Adipose tissue (tissue), 3 donors: ENCODE data around the gene HMGN1. TPM values are rescaled to one million over a fixed set of nuclear protein-coding genes. Genes with fewer than 3 reads are reported as not detected.
A peak's percentile ranks its signal among the peaks of the same experiment; 100 is the strongest.
"Not testable (repeated sequence)": the region's sequence is repeated elsewhere in the genome, so short reads cannot be mapped to it uniquely, and the experiment has no call there.

Experiments used
- H3K27ac ChIP-seq: one replicate; pipeline ENCODE4 v1.5.1; 2013; ENCODE audit warnings: low read depth, low read length
- WGBS, 3 donors: extraction: QIAGEN DNeasy Blood & Tissue Kit; methylation state at CpG; one replicate each; pipeline ENCODE4 v1.1.7; 2013; 5-methylcytosine and 5-hydroxymethylcytosine counted together
- polyA plus RNA-seq, 3 donors: library from polyadenylated mRNA; stranded (reverse); fragments of 200-250 nt; gene quantifications; one replicate each; pipeline ENCODE4 v1.2.3, GENCODE V29; 2013
- donor health status: healthy with polysubstance abuse.
- donor health status: Bipolar disorder and iron deficiency.
- donor health status: healthy.

The HMGN1 gene, protein sequence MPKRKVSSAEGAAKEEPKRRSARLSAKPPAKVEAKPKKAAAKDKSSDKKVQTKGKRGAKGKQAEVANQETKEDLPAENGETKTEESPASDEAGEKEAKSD
- 10 to 100 TPM; 72.2 to 78.3 (median 77.0) TPM for polyA plus RNA-seq

DNA sequence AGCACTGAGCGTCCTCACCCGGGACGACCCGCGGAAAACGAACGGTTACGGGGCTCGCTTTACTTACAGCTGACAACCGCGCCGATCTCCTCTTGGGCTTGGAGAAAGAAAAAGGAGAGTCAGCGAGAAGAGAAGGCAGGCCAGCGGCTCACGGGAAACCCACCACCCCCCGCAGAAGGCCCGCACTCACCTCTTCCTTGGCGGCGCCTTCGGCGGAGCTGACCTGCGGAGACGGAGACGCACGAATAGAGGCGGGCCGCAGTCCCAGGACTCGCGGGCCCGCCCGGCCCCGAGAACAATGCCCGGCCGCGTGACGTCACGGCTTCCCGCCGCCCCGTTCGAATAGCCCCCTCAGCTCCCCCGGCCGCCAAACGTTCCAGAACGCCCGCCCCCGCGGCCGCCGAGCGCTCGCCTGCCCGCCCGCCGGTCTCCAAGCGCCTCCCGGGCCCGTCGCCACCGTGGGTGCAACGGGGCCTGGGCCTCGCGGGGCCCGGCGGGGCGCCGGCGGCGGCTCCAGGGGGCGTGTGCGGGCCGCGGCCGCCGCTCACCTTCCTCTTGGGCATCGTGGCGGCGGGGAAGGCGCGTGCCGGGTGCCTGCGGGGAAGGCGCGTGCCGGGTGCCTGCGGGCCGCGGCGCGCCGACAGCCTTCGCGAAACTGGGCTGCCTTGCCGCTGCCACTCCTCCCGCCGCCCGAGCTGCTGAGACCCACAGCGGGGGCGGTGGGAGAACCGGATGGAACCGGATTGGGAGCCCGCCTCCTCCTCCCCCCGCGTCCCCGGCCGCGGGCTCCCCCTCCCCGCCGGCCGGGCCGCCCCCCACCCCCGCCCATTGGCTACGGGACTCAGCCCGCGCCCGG, at the start of gene HMGN1:
HMGN1 (minus strand) TSS at position 734 of the 856 bp plus-strand sequence; CDS start at position 563, 171 bp downstream.
- 0 to 1% (median 1%) methylated on average over 67 to 115 of the region's 116 CpGs for WGBS, 3 donors

DNA sequence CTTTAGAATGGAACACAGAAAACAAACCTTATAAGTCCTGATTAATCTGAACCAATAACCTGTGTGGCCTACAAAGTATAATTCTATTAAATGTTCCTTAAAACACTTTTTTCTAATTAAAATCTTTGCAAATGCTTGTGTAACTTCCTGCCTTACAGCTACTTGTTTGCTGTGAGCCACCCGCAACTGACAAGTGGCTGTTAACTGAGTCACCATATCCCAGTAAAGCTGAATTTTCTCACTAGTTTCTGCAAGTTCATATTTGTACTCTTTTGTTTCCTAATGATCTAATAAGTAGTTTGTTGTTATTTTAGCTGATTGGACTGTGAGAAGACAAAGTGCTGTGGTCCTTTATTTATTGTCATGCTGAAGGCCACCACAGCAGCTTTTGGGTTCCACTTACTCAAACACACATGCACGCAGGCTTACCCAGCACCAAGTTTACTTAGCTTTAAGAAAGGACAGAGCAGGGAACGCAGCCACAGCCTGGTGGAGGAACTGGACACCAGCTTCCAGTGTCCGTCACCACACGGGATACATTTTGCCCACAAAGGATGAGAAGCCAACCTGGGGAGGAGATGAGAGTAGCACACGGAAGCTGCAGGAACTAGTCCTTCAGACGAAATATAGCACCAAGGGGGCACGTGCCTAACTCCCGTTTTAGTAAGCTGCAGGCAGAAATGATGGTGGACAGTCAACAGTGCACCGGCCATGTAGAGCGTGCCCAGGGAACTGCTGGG, 48.9 kb upstream of the HMGN1 start:
- WGBS, 3 donors: 70 to 89% (median 76%) methylated on average over 11 of the region's 11 CpGs
- no peak overlapping the region for H3K27ac ChIP-seq

More for the DNA sequence above, at the start of gene HMGN1:
- H3K27ac ChIP-seq: peak within 1 kb of the TSS; percentile 71

DNA sequence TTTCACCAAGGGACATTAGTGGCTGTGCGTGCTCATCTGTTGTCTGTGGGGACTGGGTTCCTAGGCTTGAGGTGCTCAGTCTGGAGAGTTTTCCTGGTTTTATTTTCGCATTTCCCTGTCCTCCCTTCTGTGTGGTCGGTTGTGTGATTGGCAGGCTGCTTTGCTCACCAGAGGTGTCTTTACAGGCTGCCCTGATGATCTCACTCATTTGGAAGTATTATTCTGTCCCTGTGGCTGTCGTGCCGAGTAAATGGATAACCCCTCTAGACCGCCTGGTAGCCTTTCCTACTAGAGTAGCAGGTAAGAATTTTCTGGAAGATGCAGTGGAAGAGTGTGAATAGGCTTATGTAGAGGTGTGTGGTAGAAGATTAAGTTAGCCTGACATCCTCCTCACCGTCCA, 44.1 kb upstream of the HMGN1 start:
- 88 to 93% (median 90%) methylated on average over 7 of the region's 7 CpGs for WGBS, 3 donors

DNA sequence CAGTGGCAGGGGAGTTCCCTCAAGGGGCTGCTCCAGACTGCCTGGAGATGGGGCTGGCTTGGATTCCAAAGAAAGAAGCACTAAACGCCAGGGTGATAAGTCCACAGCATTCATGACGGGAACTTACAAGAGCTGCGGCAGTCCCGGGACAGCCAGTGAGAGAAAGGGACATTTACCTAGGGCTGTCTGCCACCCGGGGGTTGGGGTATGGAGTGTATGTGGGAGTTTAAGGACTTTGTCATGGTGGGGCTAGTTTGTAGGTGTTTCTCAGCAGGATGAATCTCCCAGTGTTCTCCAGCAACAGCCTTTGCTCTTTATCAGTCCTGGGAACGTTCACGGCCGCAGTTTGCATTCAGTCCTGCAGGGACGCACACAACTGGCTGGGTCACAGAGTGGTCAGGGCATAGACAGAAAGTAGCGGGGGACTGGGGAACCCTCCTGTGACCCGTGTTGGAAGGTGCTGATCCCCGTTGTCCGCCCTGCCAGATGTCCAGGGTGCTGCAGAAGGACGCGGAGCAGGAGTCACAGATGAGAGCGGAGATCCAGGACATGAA, 41.4 kb upstream of the HMGN1 start:
- H3K27ac ChIP-seq: no peak overlapping the region
- whole genome bisulfite sequencing, 3 donors: 72 to 83% (median 83%) methylated on average over 16 of the region's 16 CpGs

More for the DNA sequence above, 44.1 kb upstream of the HMGN1 start:
- H3K27ac ChIP-seq: no peak overlapping the region

DNA sequence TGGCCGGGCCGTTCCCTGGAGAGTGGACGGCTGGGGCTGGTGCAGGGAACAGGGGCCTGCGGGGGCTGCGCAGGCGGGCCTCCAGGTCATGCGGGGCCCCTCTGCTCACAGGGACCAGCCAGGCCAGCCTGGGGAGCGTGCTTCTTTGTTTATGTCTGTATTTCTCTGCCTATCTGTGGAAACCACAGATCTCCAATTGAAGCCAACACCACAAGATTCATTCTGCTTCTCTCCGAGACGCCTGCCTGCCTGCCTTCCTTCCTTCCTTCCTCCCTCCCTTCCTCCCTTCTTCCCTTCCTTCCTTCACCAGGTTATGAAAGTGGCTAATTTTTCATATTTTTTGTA, 39.9 kb upstream of the HMGN1 start:
- 0 to 7% (median 2%) methylated on average over 8 to 10 of the region's 10 CpGs for WGBS, 3 donors
- no peak overlapping the region for H3K27ac ChIP-seq

DNA sequence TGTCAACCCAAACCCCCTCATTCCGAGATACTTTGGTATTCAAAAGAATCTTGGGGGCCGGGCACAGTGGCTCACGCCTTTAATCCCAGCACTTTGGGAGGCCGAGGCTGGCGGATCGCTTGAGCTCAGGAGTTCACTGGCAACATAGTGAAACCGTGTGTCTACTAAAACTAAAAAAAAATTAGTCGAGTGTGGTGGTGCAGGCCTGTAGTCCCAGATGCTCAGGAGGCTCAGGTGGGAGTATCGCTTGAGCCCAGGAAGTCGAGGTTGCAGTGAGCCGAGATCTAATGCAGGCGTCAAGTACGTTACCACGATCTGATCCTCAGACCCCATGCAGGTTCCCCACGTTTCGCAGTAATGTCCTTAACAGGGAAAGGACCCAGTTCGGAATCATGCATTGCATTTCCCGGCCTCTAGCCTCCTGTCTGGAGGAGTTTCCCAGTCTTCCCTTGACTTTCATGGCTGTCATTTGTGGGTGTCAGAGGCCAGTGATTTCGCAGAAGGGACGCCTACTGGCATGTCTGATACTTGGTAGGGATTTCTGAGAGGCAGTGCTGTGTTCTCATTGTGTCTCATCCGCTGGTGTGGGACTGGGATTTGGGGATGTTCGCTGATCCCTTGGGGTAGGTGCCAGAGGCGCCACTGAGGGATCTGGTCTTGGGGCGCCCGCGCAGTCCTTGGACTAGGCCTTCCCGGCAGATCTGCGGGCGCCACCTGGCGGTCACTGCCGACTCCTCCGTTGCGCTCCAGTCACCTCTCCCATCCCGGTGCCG, 39.3 kb upstream of the HMGN1 start:
- WGBS, 3 donors: 15 to 18% (median 16%) methylated on average over 35 of the region's 35 CpGs
- no peak overlapping the region for H3K27ac ChIP-seq

DNA sequence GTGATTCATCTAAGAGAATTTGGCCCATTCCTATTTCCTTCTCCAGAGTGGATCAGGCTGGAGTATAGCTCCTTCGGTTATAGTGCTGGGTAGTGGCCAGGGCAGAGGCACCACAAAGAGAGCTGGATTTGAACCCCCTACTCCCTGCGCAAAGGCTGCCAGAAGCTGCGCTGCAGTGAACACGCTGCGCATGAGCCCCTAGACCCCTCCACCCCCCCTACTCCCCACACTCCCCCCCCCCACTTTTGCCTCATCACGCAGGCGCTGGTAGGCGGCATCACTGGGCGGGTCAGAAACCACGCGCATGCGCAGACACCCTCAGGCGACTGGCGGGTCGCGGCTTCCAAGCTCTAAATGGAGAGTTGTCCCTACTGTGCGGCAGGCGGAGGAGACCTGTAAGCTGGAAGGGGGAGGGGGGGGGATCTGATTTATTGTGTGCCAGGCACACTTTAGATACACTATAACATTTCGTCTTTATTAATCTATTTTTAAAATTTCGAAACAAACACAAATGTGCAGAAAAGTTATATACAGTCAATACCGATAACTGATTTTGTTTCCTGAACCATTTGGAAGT, 38.7 kb upstream of the HMGN1 start:
- WGBS, 3 donors: 8 to 19% (median 8%) methylated on average over 20 to 21 of the region's 21 CpGs
- H3K27ac ChIP-seq: no peak overlapping the region

DNA sequence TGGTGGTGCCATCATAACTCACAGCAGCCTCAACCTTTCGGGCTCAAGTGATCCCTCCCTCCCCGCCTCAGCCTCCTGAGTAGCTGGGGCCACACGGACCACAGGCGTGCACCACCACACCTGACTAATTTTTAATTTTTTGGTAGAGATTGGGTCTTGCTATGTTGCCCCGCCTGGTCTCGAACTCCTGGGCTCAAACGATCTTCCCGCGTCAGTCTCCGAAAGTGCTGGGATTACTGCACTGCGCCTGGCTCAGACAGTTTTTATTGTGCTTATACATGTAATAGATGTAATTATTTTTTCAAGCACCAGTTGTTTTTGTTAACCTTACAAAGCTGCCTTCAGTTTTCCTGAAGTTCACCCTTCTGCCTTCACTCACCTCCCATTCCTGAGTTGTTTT, 38.0 kb upstream of the HMGN1 start:
- 89 to 97% (median 95%) methylated on average over 11 of the region's 11 CpGs for WGBS, 3 donors
- no peak overlapping the region for H3K27ac ChIP-seq

DNA sequence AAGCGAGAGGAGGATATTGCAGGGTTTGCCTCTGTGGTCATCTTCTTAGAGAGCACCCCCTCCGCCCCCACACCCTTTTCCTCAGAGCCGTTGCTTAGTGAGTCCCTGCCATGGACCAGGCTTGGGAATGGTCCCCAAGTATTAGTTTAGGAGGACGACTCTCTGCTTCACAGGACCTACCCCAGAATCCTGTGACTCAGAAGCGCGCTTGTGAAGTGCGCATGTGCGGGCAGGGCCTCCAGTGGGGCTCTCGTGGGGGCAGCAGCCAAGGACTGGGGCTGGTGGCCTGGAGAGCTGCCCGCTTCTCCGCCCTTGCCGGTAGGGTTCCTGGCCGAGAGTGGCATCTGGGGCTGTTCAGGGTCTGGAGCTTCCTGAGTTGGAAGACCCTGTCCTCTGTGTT, 37.3 kb upstream of the HMGN1 start:
- no peak overlapping the region for H3K27ac ChIP-seq
- 36 to 62% (median 60%) methylated on average over 13 of the region's 13 CpGs for WGBS, 3 donors

DNA sequence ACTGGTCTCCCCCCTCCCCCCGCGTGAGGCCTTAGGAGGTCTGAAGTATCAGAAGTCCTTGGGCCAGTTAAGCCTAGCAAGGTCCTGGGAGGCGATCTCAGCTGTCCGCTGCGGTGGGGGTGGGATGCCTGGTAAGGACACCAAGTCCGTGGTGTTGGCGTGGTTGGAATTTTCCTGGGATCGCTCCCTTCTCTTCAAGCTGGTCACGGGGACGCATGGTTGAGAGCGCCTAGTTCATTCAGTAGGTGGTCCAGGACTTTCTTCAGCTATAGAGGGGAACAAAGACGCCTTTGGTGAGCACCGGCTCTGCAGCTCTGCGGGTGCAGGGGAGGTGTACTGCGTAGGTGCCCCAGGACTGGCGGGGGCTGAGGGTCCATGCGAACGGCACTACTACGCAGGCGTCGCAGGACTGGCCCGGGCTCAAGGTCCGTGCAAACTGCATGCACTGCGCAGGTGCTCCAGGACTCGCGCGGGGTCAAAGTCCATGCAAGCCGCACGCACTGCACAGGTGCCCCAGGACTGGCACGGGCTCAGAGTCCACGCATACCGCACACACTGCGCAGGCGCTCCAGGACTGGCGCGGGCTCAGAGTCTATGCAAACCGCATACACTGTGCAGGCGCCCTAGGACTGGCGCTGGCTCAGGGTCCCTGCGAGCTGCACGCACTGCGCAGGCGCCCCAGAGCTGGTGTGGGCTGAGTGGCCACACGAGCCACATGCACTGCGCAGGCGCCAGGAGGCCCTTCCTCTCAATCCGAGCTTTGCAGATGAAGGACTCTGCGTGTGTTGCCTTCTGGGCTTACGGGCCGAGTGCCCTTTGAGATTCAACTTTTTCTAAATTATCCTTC, 36.6 kb upstream of the HMGN1 start:
- H3K27ac ChIP-seq: no peak overlapping the region
- 54 to 67% (median 59%) methylated on average over 50 of the region's 50 CpGs for WGBS, 3 donors

DNA sequence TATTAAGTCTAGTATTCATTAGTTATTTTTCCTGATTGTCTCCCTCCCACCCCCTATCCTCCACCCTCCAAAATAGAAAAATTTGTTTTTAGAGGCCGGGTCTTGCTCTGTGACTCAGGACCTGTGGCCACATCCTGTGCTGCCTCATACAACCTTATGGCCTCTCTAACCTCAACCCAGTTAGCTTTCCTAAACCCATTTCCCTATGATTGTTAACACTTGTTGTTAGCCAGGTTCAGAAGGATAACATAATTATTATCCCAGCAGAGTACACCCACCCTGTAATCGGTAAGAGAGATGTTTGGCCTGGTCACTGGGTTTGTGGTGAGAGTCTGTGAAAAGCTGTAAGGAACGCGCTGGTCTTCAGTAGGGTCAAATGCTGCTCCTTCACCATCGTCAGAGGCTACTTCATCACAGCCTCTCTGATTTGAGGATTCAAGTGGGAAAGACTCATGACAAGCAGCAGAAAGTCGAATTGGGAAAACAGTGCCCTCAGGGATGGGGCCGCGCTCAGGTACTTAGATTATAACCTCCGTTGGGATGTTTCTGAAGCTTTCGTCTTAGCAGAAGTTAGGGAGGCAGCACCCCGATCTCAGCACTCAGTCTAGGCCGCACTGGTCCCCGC, 35.9 kb upstream of the HMGN1 start:
- no peak overlapping the region for H3K27ac ChIP-seq
- WGBS, 3 donors: 79 to 87% (median 85%) methylated on average over 13 of the region's 13 CpGs

DNA sequence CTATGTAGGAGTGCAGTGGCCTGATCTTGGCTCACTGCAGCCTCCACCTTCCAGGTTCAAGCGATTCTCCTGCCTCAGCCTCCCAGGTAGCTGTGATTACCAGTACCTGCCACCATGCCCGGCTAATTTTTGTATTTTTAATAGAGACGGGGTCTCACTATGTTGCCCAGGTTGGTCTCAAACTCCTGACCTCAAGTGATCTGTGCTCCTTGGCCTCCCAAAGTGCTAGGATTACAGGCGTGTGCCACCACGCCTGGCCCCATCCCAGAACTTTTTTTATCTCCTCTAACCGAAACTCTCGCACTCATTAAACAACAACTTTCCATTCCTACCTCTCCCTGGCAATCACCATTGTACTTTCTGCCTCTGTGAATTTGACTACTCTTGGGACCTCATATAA, 33.2 kb upstream of the HMGN1 start:
- not testable (repeated sequence) for H3K27ac ChIP-seq

DNA sequence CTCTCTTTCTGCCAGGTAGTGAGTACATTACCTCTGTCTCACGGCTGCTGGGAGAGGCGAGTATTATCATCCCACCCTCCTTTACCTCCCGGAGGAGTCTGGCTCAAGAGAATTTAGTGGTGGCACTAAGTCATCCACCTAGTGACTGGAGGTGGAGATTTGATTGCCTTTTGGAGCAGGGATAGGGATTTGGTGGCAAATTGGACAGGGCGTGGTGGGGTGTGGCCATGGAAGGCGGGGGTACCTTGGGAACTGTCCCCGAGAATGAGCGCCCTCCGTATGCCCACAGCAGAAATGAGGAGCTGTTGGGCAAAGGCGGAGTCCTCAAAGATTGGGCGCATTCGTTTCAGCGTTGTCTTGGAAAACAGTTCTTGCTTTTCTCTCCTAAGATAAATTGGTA, 32.1 kb upstream of the HMGN1 start:
- 12 to 31% (median 19%) methylated on average over 12 of the region's 12 CpGs for WGBS, 3 donors
- H3K27ac ChIP-seq: no peak overlapping the region

More for the DNA sequence above, 33.2 kb upstream of the HMGN1 start:
- WGBS, 3 donors: 93 to 97% (median 95%) methylated on average over 7 of the region's 7 CpGs

DNA sequence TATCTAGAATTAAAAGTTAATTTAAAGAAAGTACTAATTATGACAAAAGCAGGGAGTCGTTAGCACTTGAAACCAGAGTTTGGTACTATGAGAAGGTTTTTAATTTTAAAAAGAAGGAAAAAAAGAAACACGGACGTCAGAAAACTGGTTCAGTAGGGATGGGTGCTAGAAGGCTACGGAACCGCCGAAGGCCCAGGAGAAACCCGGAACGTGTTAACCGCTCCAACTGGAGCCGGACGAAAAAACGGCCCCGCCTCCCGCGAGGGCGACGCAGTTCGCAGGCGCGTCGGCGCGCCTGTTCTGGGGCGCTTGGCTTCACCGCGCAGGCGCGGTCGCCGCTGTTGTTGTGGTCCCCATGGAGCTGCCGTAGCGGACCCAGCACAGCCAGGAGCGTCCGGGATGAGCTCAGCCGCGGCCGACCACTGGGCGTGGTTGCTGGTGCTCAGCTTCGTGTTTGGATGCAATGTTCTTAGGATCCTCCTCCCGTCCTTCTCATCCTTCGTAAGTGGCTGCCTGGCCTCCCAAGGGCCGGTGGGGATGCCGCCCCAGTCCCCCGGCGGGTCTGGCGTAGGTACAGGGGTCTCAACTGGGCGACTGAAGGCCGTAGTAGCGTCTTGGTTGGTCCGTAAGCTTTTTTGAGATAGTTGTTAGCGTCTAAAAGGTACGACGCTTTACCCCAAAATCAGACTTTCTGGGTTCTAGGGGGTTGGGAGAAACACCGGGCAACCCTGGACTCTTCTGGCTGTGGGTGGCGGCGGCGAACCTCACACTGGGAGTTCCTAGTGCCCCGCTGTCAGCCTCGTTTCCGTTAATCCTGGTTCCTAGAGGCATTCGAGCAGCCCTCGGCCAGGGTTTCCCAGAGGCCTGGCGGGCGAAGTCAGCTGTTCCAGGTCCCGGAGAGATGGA, 31.4 kb upstream of the HMGN1 start:
- H3K27ac ChIP-seq: peak overlapping the region; percentile 74
- 0% methylated on average over 62 to 65 of the region's 65 CpGs for WGBS, 3 donors

DNA sequence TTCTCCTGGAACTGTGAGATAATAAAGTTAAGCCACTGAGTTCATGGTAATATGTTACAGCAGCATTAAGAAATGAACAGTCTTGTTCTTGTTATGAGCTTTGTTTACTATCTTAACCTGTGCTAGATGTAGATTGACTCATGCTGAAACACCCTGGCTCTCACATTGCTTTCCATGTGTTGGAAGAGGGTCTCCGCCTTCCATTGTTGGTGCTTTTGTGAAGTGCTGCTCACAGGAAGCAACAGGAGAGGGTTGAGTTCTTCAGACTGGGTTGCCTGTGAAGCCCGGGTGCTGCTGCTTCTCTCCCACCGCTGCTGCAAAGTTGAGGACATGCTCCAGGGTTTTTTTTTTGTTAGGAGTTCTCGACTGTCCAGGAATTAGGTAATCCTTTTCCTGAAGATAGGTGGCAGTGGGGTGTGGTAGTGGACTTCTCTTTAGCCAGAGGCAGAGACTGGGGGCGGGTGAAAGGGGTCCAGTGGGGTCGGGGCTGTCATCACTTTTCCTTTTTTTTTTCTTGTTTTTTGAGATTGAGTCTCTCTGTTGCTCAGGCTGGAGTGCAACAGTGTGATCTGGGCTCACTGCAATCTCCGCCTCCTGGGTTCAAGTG, 28.7 kb upstream of the HMGN1 start:
- WGBS, 3 donors: 66 to 70% (median 67%) methylated on average over 7 of the region's 7 CpGs
- no peak overlapping the region for H3K27ac ChIP-seq
